Keratinocyte (primary cell): Measurements from ENCODE around the gene NKD1. TPM values are rescaled to one million over a fixed set of nuclear protein-coding genes. Genes with fewer than 3 reads are reported as not detected.

Experiments used
- DNase-seq: peaks from one replicate; pipeline ENCODE4 v3.0.0-alpha.2; 2011; ENCODE audit warnings: low read depth, missing footprints, low spot score
- FAIRE-seq: peaks from 2 replicates; lab custom pipeline; 2011; peaks lifted over from hg19 to GRCh38; lab: Jason Lieb, UNC
- H2AFZ ChIP-seq: 2 replicates; pipeline ENCODE4 v1.6.0; 2012; ENCODE audit warnings: low read length, control low read depth, inconsistent platforms; ENCODE audit not compliant: control insufficient read depth
- H3K27ac ChIP-seq: 2 replicates; pipeline ENCODE4 v1.5.1; 2011; ENCODE audit warnings: low read length; ENCODE audit not compliant: control insufficient read depth, insufficient read depth
- H3K27me3 ChIP-seq: 3 replicates; pipeline ENCODE4 v1.6.0; 2011; ENCODE audit warnings: low read length; ENCODE audit not compliant: control insufficient read depth, insufficient read depth; ENCODE audit errors: extremely low read depth
- H3K36me3 ChIP-seq, 2 experiments: 2 replicates in 1 of 2; 3 replicates in 1 of 2; pipeline ENCODE4 v1.5.1; 2011; ENCODE audit warnings: low read length in 2 of 2, mild to moderate bottlenecking in 1 of 2; ENCODE audit not compliant: control insufficient read depth in 2 of 2, insufficient read depth in 2 of 2; ENCODE audit errors: extremely low read depth in 1 of 2
- H3K4me1 ChIP-seq: 3 replicates; pipeline ENCODE4 v1.5.1; 2011; ENCODE audit warnings: low read length; ENCODE audit not compliant: control insufficient read depth, insufficient read depth; ENCODE audit errors: extremely low read depth
- H3K4me2 ChIP-seq: 3 replicates; pipeline ENCODE4 v1.6.0; 2011; ENCODE audit warnings: low read depth, low read length; ENCODE audit not compliant: control insufficient read depth, insufficient read depth; ENCODE audit errors: extremely low read depth
- H3K4me3 ChIP-seq, 3 experiments: fragments of 200-600 bp in 1 of 3; sonication (generic) in 1 of 3; 2 replicates in 2 of 3; 3 replicates in 1 of 3; pipeline ENCODE4 v1.5.1; 2011 to 2016; ENCODE audit warnings: low read length in 3 of 3, mild to moderate bottlenecking in 3 of 3, control low read depth in 2 of 3, inconsistent platforms in 1 of 3, low read depth in 1 of 3, mixed read lengths in 1 of 3, mixed run types in 1 of 3, moderate library complexity in 1 of 3; ENCODE audit not compliant: control insufficient read depth in 2 of 3, insufficient read depth in 2 of 3; ENCODE audit errors: extremely low read depth in 1 of 3
- H3K79me2 ChIP-seq: 2 replicates; pipeline ENCODE4 v1.6.0; 2012; ENCODE audit warnings: low read length; ENCODE audit not compliant: control insufficient read depth, insufficient read depth
- H3K9ac ChIP-seq: 3 replicates; pipeline ENCODE4 v1.6.0; 2011; ENCODE audit warnings: low read length; ENCODE audit not compliant: control insufficient read depth, insufficient read depth; ENCODE audit errors: extremely low read depth
- H3K9me1 ChIP-seq: 3 replicates; pipeline ENCODE4 v1.6.0; 2011; ENCODE audit warnings: low read length; ENCODE audit not compliant: control insufficient read depth, insufficient read depth; ENCODE audit errors: extremely low read depth
- H3K9me3 ChIP-seq: 2 replicates; pipeline ENCODE4 v1.5.1; 2012; ENCODE audit warnings: low read depth, low read length; ENCODE audit not compliant: control insufficient read depth
- H4K20me1 ChIP-seq: 3 replicates; pipeline ENCODE4 v1.6.0; 2011; ENCODE audit warnings: low read length; ENCODE audit not compliant: control insufficient read depth, insufficient read depth; ENCODE audit errors: extremely low read depth
- EZH2 ChIP-seq: IDR thresholded peaks from one replicate; pipeline ENCODE4 v1.6.1; 2012; ENCODE audit warnings: inconsistent platforms, mild to moderate bottlenecking, low read length, moderate library complexity
- dilution Hi-C: fragments of 300-500 bp; cut with MboI; formaldehyde crosslinking; loops from one replicate; pipeline ENCODE4 v1.7.0; 2020; ENCODE audit warnings: low sequenced_read_pairs; ENCODE audit not compliant: extremely low pct_ligation_motif_present
- polyA plus RNA-seq, 5 experiments: library from polyadenylated mRNA; depleted of rRNA in 3 of 5; stranded (reverse) in 3 of 5; stranded (forward) in 1 of 5; unstranded in 1 of 5; fragments of >200 nt; gene quantifications; 1 replicate in 1 of 5; 2 replicates in 3 of 5; 3 replicates in 1 of 5; pipeline versions ENCODE4 v1.2.1 to v1.2.3, GENCODE V29; 2011 to 2012; ENCODE audit warnings: missing spikeins in 2 of 5, low read depth in 1 of 5, low replicate concordance in 1 of 5
- TF ChIP-seq, protein P1 (sequence below), 3 experiments: IDR thresholded peaks in 1 of 3; conservative IDR thresholded peaks in 1 of 3; optimal IDR thresholded peaks in 1 of 3; 2 replicates in 2 of 3; 3 replicates in 1 of 3; pipeline versions ENCODE3 to v1.5.1; 2011; ENCODE audit warnings: low read length in 3 of 3, mild to moderate bottlenecking in 3 of 3, moderate library complexity in 2 of 3, control low read depth in 1 of 3, inconsistent platforms in 1 of 3; ENCODE audit not compliant: insufficient read depth in 2 of 3; ENCODE audit errors: extremely low read depth in 1 of 3

Gene NKD1
- polyA plus RNA-seq, 1 donor (not counting 4 experiments of a cell fraction or from before 2014, with no cell fraction given): 0.62 TPM

DNA sequence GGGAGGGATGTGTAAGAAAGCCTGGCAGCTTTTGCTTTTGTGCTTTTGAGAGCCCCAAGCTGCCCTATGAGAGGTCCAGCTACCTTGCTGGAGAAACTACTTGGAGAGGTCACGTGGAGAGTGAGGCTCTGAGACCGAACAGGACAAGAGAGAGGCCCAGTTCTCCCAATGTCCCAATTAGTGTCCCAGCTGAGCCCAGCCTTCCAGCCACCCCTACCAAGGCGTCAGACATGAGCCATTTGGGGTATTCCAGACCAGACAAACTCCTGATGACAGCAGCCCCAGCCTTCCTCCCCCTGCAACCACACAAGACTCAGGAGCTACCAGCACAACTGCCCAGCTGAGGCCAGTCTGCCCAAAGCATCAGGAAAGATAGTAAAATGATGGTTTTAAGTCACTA is 35.0 kb downstream of the NKD1 start:
- Histone ChIP-seq H3K79me2 (no peaks in the 10 kb centered on the region), H3K27ac (no peak overlapping the region), H3K9me1 (no peaks in the 10 kb centered on the region), H3K27me3 (no peaks in the 10 kb centered on the region), H3K4me1 (peaks cover 3% of the 10 kb centered on the region), H3K9ac (no peak overlapping the region), H3K4me3 (no peak overlapping the region), H3K36me3 (no peaks in the 10 kb centered on the region), H2AFZ (no peak overlapping the region), H3K4me2 (no peak overlapping the region), H4K20me1 (no peaks in the 10 kb centered on the region), H3K9me3 (no peaks in the 10 kb centered on the region)
- dilution Hi-C loops: no loop called here
- DNase-seq: no peak
- TF ChIP-seq, protein P1, sequence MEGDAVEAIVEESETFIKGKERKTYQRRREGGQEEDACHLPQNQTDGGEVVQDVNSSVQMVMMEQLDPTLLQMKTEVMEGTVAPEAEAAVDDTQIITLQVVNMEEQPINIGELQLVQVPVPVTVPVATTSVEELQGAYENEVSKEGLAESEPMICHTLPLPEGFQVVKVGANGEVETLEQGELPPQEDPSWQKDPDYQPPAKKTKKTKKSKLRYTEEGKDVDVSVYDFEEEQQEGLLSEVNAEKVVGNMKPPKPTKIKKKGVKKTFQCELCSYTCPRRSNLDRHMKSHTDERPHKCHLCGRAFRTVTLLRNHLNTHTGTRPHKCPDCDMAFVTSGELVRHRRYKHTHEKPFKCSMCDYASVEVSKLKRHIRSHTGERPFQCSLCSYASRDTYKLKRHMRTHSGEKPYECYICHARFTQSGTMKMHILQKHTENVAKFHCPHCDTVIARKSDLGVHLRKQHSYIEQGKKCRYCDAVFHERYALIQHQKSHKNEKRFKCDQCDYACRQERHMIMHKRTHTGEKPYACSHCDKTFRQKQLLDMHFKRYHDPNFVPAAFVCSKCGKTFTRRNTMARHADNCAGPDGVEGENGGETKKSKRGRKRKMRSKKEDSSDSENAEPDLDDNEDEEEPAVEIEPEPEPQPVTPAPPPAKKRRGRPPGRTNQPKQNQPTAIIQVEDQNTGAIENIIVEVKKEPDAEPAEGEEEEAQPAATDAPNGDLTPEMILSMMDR (optimal IDR thresholded peaks at IDR 0.05 in 1 of 3, IDR thresholded peaks at IDR 0.05 in 1 of 3, conservative IDR thresholded peaks at IDR 0.05 in 1 of 3; ENCODE audit: extremely low read depth in 1 of 3, insufficient read depth in 2 of 3, low read length in 3 of 3): no peak
- TF ChIP-seq EZH2: no peak
- no peak for FAIRE-seq

DNA sequence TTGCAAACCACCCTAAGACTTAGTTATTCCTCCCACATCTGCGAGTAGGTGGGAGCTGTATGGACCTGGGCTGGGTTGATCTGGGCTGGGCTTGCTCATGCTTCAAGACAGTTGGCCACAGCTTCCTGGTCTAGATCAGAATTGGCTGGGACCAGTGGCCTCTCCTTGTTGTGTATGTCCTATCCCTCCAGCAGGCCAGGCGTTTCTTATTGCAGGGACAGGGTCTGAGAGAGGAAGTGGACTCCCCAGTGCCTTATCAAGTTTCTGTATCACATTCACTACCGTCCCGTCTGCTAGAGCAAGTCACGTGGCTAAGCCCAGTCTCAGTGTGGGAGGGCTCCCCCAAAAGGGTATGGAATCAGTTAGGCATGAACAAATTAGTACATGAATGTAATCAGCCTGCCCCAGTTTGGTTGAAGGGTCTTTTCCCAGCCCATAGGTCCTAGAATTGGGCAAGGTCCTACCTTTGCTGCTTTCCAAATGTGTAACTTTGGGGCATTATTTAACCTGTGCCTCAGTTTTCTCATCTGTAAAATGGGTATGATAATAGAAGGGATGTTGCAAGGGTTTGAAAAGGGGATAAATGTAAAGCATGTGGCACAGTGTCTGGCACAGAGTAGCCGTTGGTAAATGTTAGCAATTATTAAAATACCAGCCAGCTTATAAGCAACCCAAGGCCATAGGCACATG is 36.0 kb downstream of the NKD1 start:
- Histone ChIP-seq H2AFZ (no peak overlapping the region), H3K4me3 (no peak overlapping the region), H3K9me3 (no peaks in the 10 kb centered on the region), H3K27me3 (no peaks in the 10 kb centered on the region), H3K79me2 (no peaks in the 10 kb centered on the region), H4K20me1 (no peaks in the 10 kb centered on the region), H3K4me1 (peaks cover 3% of the 10 kb centered on the region), H3K4me2 (no peak overlapping the region), H3K9ac (no peak overlapping the region), H3K9me1 (no peaks in the 10 kb centered on the region), H3K36me3 (no peaks in the 10 kb centered on the region), H3K27ac (no peak overlapping the region)
- DNase-seq (no peak), FAIRE-seq (no peak)
- TF ChIP-seq, protein P1 (optimal IDR thresholded peaks at IDR 0.05 in 1 of 3, IDR thresholded peaks at IDR 0.05 in 1 of 3, conservative IDR thresholded peaks at IDR 0.05 in 1 of 3; ENCODE audit: extremely low read depth in 1 of 3, insufficient read depth in 2 of 3, low read length in 3 of 3): no peak
- TF ChIP-seq EZH2: no peak
- dilution Hi-C loops: no loop called here
